H1 (cell line): ENCODE measurements around the gene SLC38A10. TPM values are rescaled to one million over a fixed set of nuclear protein-coding genes. Genes with fewer than 3 reads are reported as not detected.

ENCODE experiments used
- CTCF ChIA-PET: fragments of 300-600 bp; sonication (Branson Sonifier 250); formaldehyde crosslinking; loops from one replicate; lab custom pipeline; 2021; ENCODE audit not compliant: partially characterized antibody; lab: Charles Lee
- POLR2A ChIA-PET: fragments of 300-600 bp; sonication (Branson Sonifier 250); formaldehyde crosslinking; loops from one replicate; lab custom pipeline; 2021; ENCODE audit warnings: inconsistent platforms; ENCODE audit not compliant: partially characterized antibody; lab: Charles Lee
- DNase-seq, 2 experiments: peaks; one replicate each; pipeline versions ENCODE4 v3.0.0 to v3.0.0-alpha.2; 2010 to 2022; ENCODE audit warnings: low spot score in 2 of 2, low read depth in 1 of 2, mixed read lengths in 1 of 2
- FAIRE-seq: peaks from 2 replicates; lab custom pipeline; 2011; peaks lifted over from hg19 to GRCh38; lab: Jason Lieb, UNC
- H2AFZ ChIP-seq: 2 replicates; pipeline ENCODE4 v1.8.1; 2012; ENCODE audit warnings: low read length, inconsistent platforms
- H2AK5ac ChIP-seq: 2 replicates; pipeline ENCODE4 v1.6.1; 2013; ENCODE audit warnings: low read depth, low read length
- H2BK120ac ChIP-seq: replicated peaks from 2 replicates; pipeline ENCODE3; 2013; ENCODE audit warnings: low read depth, low read length, inconsistent platforms
- H2BK12ac ChIP-seq: 2 replicates; pipeline ENCODE4 v1.6.1; 2013; ENCODE audit warnings: low read depth, low read length
- H2BK15ac ChIP-seq: 2 replicates; pipeline ENCODE4 v1.6.1; 2013; ENCODE audit warnings: low read length
- H2BK20ac ChIP-seq: 2 replicates; pipeline ENCODE4 v1.6.1; 2013; ENCODE audit warnings: low read length
- H2BK5ac ChIP-seq: 2 replicates; pipeline ENCODE4 v1.6.1; 2013; ENCODE audit warnings: low read depth, low read length
- H3K14ac ChIP-seq: 2 replicates; pipeline ENCODE4 v1.6.1; 2013; ENCODE audit warnings: inconsistent platforms; ENCODE audit not compliant: insufficient read length
- H3K18ac ChIP-seq: 2 replicates; pipeline ENCODE4 v1.6.1; 2013; ENCODE audit warnings: low read length; ENCODE audit errors: extremely low read depth
- H3K23ac ChIP-seq: 2 replicates; pipeline ENCODE4 v1.6.1; 2013; ENCODE audit warnings: inconsistent platforms; ENCODE audit not compliant: insufficient read length
- H3K23me2 ChIP-seq: 2 replicates; pipeline ENCODE4 v1.6.1; 2013; ENCODE audit warnings: low read depth, low read length
- H3K27ac ChIP-seq: 2 replicates; pipeline ENCODE4 v1.6.1; 2011; ENCODE audit warnings: low read depth, low read length, inconsistent platforms
- H3K27me3 ChIP-seq, 4 experiments: replicated peaks in 1 of 4; 1 replicate in 1 of 4; 2 replicates in 3 of 4; pipeline versions ENCODE4 v1.6.1 to v1.8.1; 2011 to 2013; ENCODE audit warnings: low read length in 3 of 4, mild to moderate bottlenecking in 3 of 4, inconsistent platforms in 2 of 4, mixed read lengths in 2 of 4, moderate library complexity in 1 of 4; ENCODE audit not compliant: control insufficient read depth in 3 of 4, insufficient read depth in 3 of 4; ENCODE audit errors: extremely low read depth in 1 of 4
- H3K36me3 ChIP-seq, 4 experiments: 2 replicates each; pipeline versions ENCODE4 v1.6.1 to v1.8.1; 2011 to 2013; ENCODE audit warnings: mild to moderate bottlenecking in 4 of 4, low read length in 3 of 4, moderate library complexity in 2 of 4, control low read depth in 1 of 4, inconsistent platforms in 1 of 4; ENCODE audit not compliant: insufficient read depth in 4 of 4, control insufficient read depth in 2 of 4
- H3K4ac ChIP-seq: replicated peaks from 2 replicates; pipeline ENCODE3; 2013; ENCODE audit warnings: low read length, low read depth, mixed read lengths, inconsistent platforms; ENCODE audit not compliant: insufficient read length
- H3K4me1 ChIP-seq, 4 experiments: replicated peaks in 1 of 4; 1 replicate in 1 of 4; 2 replicates in 3 of 4; pipeline versions ENCODE4 v1.6.1 to v1.8.1; 2011 to 2013; ENCODE audit warnings: low read length in 3 of 4, inconsistent platforms in 2 of 4, mixed read lengths in 1 of 4; ENCODE audit not compliant: insufficient read depth in 4 of 4, control insufficient read depth in 3 of 4
- H3K4me2 ChIP-seq, 2 experiments: 2 replicates each; pipeline versions ENCODE4 v1.6.1 to v1.8.1; 2011 to 2013; ENCODE audit warnings: low read depth in 2 of 2, low read length in 2 of 2, control low read depth in 1 of 2, inconsistent platforms in 1 of 2, mild to moderate bottlenecking in 1 of 2; ENCODE audit not compliant: insufficient read depth in 1 of 2
- H3K4me3 ChIP-seq, 4 experiments: fragments of 200-600, 300-600 bp in 1 of 4; sonication (generic), shearing (Covaris generic), sonication (Bioruptor Twin) in 1 of 4; 2 replicates each; pipeline versions ENCODE4 v1.5.1 to v1.8.1; 2011 to 2016; ENCODE audit warnings: low read length in 4 of 4, low read depth in 3 of 4, control low read depth in 2 of 4, inconsistent platforms in 2 of 4, mild to moderate bottlenecking in 2 of 4, mixed read lengths in 1 of 4, moderate library complexity in 1 of 4; ENCODE audit not compliant: insufficient read depth in 2 of 4; ENCODE audit errors: extremely low read depth in 1 of 4
- H3K56ac ChIP-seq: replicated peaks from 2 replicates; pipeline ENCODE3; 2013; ENCODE audit warnings: low read depth, mild to moderate bottlenecking, mixed read lengths, low read length, inconsistent platforms; ENCODE audit not compliant: insufficient read length
- H3K79me1 ChIP-seq: 2 replicates; pipeline ENCODE4 v1.6.1; 2013; ENCODE audit warnings: low read depth, low read length, control low read depth
- H3K79me2 ChIP-seq, 2 experiments: 2 replicates each; pipeline versions ENCODE4 v1.6.1 to v1.8.1; 2012 to 2013; ENCODE audit warnings: low read length in 2 of 2, mild to moderate bottlenecking in 2 of 2, inconsistent platforms in 1 of 2; ENCODE audit not compliant: insufficient read depth in 2 of 2, control insufficient read depth in 1 of 2
- H3K9ac ChIP-seq, 4 experiments: replicated peaks in 1 of 4; 1 replicate in 1 of 4; 2 replicates in 3 of 4; pipeline versions ENCODE4 v1.6.1 to v1.8.1; 2011 to 2013; ENCODE audit warnings: low read depth in 3 of 4, low read length in 3 of 4, control low read depth in 2 of 4, mild to moderate bottlenecking in 2 of 4, moderate library complexity in 2 of 4, inconsistent platforms in 1 of 4; ENCODE audit errors: extremely low read depth in 1 of 4
- H3K9me3 ChIP-seq, 2 experiments: 2 replicates each; pipeline versions ENCODE4 v1.6.1 to v1.8.1; 2012 to 2013; ENCODE audit warnings: mild to moderate bottlenecking in 2 of 2, moderate library complexity in 2 of 2, control low read depth in 1 of 2, inconsistent platforms in 1 of 2, low read depth in 1 of 2, low read length in 1 of 2, mixed read lengths in 1 of 2; ENCODE audit not compliant: insufficient read depth in 2 of 2
- H4K20me1 ChIP-seq, 2 experiments: replicated peaks in 1 of 2; 2 replicates each; pipeline versions ENCODE3 to v1.8.1; 2011 to 2013; ENCODE audit warnings: inconsistent platforms in 2 of 2, low read length in 2 of 2, mild to moderate bottlenecking in 1 of 2; ENCODE audit not compliant: insufficient read depth in 2 of 2, control insufficient read depth in 1 of 2
- H4K5ac ChIP-seq: 2 replicates; pipeline ENCODE4 v1.6.1; 2013; ENCODE audit warnings: low read length, low read depth, mixed read lengths, inconsistent platforms; ENCODE audit not compliant: insufficient read length
- H4K8ac ChIP-seq: 2 replicates; pipeline ENCODE4 v1.8.0; 2013; ENCODE audit warnings: mild to moderate bottlenecking, moderate library complexity, low read length, inconsistent platforms; ENCODE audit not compliant: insufficient read depth; ENCODE audit errors: extremely low read depth
- H4K91ac ChIP-seq: replicated peaks from 2 replicates; pipeline ENCODE3; 2013; ENCODE audit warnings: low read length, mixed read lengths, inconsistent platforms; ENCODE audit not compliant: insufficient read length
- BACH1 ChIP-seq: IDR thresholded peaks from 2 replicates; pipeline ENCODE4 v1.6.1; 2012; ENCODE audit warnings: low read length, improper control_type of control experiment
- CHD2 ChIP-seq: IDR thresholded peaks from 2 replicates; pipeline ENCODE4 v1.6.1; 2012; ENCODE audit warnings: low read length, improper control_type of control experiment
- EGR1 ChIP-seq: IDR thresholded peaks from 2 replicates; pipeline ENCODE4 v1.6.1; 2011; ENCODE audit warnings: low read depth, low read length, borderline replicate concordance
- GABPA ChIP-seq: IDR thresholded peaks from 2 replicates; pipeline ENCODE4 v1.6.1; 2011; ENCODE audit warnings: mild to moderate bottlenecking, low read length, moderate library complexity, borderline replicate concordance; ENCODE audit not compliant: insufficient read depth
- GTF2F1 ChIP-seq: IDR thresholded peaks from 2 replicates; pipeline ENCODE4 v1.6.1; 2012; ENCODE audit warnings: low read depth, low read length, improper control_type of control experiment, borderline replicate concordance
- JUND ChIP-seq: IDR thresholded peaks from 2 replicates; pipeline ENCODE4 v1.6.1; 2011; ENCODE audit warnings: mild to moderate bottlenecking, improper control_type of control experiment, low read length
- RFX5 ChIP-seq: IDR thresholded peaks from 2 replicates; pipeline ENCODE4 v1.6.1; 2011; ENCODE audit warnings: low read depth, low read length, improper control_type of control experiment, borderline replicate concordance
- SP2 ChIP-seq: IDR thresholded peaks from 2 replicates; pipeline ENCODE4 v1.6.1; 2012; ENCODE audit warnings: mild to moderate bottlenecking, low read length, inconsistent platforms
- YY1 ChIP-seq: IDR thresholded peaks from 2 replicates; pipeline ENCODE4 v1.6.1; 2011; ENCODE audit warnings: low read depth, mild to moderate bottlenecking, low read length
- ZNF274 ChIP-seq: IDR thresholded peaks from 2 replicates; pipeline ENCODE4 v1.7.0; 2012; ENCODE audit warnings: low read length, borderline replicate concordance; ENCODE audit errors: extremely low read depth
- WGBS, 2 experiments: shearing (Covaris generic) in 1 of 2; methylation state at CpG; one replicate each; pipeline versions ENCODE4 v1.1.6 to v1.1.7; 2013 to 2015; ENCODE audit warnings: low lambda C conversion rate in 2 of 2, mixed read lengths in 2 of 2, inconsistent platforms in 1 of 2, low coverage in 1 of 2, missing lambda C conversion rate in 1 of 2; ENCODE audit not compliant: insufficient replicate concordance in 2 of 2, insufficient coverage in 1 of 2, insufficient read length in 1 of 2; ENCODE audit errors: extremely low coverage in 1 of 2, missing lambda C conversion rate in 1 of 2; 5-methylcytosine and 5-hydroxymethylcytosine counted together
- polyA plus RNA-seq, 7 experiments: library from polyadenylated mRNA; depleted of rRNA in 3 of 7; stranded (reverse) in 5 of 7; unstranded in 2 of 7; fragments of >200 nt in 5 of 7; fragments of 200-250 nt in 2 of 7; gene quantifications; 1 replicate in 5 of 7; 2 replicates in 1 of 7; 4 replicates in 1 of 7; pipeline versions ENCODE4 v1.2.1 to v1.2.3, GENCODE V29; 2011 to 2013; ENCODE audit warnings: missing spikeins in 2 of 7, mixed read lengths in 2 of 7
- total RNA-seq: library from RNA; stranded (reverse); fragmentation: NEBNext Ultra II Directional; extraction: Animal tissue kit (Norgen Biotek cat#: 25700); gene quantifications from 2 replicates; pipeline ENCODE4 v1.2.1, GENCODE V29; 2021
- TF ChIP-seq, protein P1 (sequence below): IDR thresholded peaks from 2 replicates; pipeline ENCODE4 v1.6.1; 2011; ENCODE audit warnings: low read length, improper control_type of control experiment

The SLC38A10 gene
- total and polyA plus RNA-seq, 2 of the 8 experiments (the other 6 are each of a cell fraction or from before 2014, with no cell fraction given) = 26.4 to 41.0 TPM

- H3K56ac ChIP-seq = no peak overlapping the region
- no peak overlapping the region for H3K27ac ChIP-seq
- no peak overlapping the region for H2BK5ac ChIP-seq
- no peak for FAIRE-seq
- ChIA-PET POLR2A (no interaction called here), CTCF (interaction anchor here (0.8 to 3.7 kb wide), 4 partner anchors 24 to 75 kb away, joined by 3 to 16 read pairs (median 4); no protein-coding TSS in a partner anchor)
- H2BK12ac ChIP-seq = no peak overlapping the region
- H3K4me3 ChIP-seq = no peak overlapping the region
- H4K20me1 ChIP-seq = peaks cover 0 to 5% of the 10 kb centered on the region in 2 experiments
- no peak overlapping the region for H2AFZ ChIP-seq
- no peak overlapping the region for H4K91ac ChIP-seq
- no peak overlapping the region for H4K8ac ChIP-seq
- no peak overlapping the region for H3K18ac ChIP-seq
- H2BK120ac ChIP-seq = no peak overlapping the region
- peaks cover 2 to 26% (median 5%) of the 10 kb centered on the region in 4 experiments; a peak in 3 of 8 replicates for H3K36me3 ChIP-seq
- H3K14ac ChIP-seq = no peak overlapping the region
- no peaks in the 10 kb centered on the region for H3K23me2 ChIP-seq
- H3K9me3 ChIP-seq = no peaks in the 10 kb centered on the region
- H2BK20ac ChIP-seq = no peak overlapping the region
- H2AK5ac ChIP-seq = no peak overlapping the region
- H4K5ac ChIP-seq = no peak overlapping the region
- H3K4ac ChIP-seq = no peak overlapping the region
- no peak overlapping the region for H3K9ac ChIP-seq
- H3K23ac ChIP-seq = no peak overlapping the region
- no peaks in the 10 kb centered on the region for H3K27me3 ChIP-seq
- no peaks in the 10 kb centered on the region; a peak in 1 of 7 replicates for H3K4me1 ChIP-seq
- no peak for DNase-seq
- H2BK15ac ChIP-seq = no peak overlapping the region
- H3K79me1 ChIP-seq = no peaks in the 10 kb centered on the region
- WGBS, 2 experiments = 97% methylated on average over 32 of the region's 45 CpGs; no CpG with 5 or more reads in 1 of the 2 experiments
- H3K79me2 ChIP-seq = no peaks in the 10 kb centered on the region
- H3K4me2 ChIP-seq = no peak overlapping the region
- TF ChIP-seq CHD2 (no peak), GABPA (no peak), SP2 (no peak), JUND (no peak), ZNF274 (no peak), EGR1 (no peak), YY1 (no peak), BACH1 (no peak), GTF2F1 (no peak), RFX5 (no peak)
- TF ChIP-seq, protein P1, sequence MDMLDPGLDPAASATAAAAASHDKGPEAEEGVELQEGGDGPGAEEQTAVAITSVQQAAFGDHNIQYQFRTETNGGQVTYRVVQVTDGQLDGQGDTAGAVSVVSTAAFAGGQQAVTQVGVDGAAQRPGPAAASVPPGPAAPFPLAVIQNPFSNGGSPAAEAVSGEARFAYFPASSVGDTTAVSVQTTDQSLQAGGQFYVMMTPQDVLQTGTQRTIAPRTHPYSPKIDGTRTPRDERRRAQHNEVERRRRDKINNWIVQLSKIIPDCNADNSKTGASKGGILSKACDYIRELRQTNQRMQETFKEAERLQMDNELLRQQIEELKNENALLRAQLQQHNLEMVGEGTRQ = no peak
Observed at GRCh38 chr17:81196505-81197408, 98.3 kb downstream of the SLC38A10 start.
